ENCODE measurements around the gene HSD17B8.
"Not testable (repeated sequence)": the region's sequence is repeated elsewhere in the genome, so short reads cannot be mapped to it uniquely, and the experiment has no call there.

HSD17B8 gene

GRCh38 chr6:33207552-33208090 lies 3.2 kb downstream of the HSD17B8 start:
- DNase-seq (ENCODE audit: low spot score), result peak; percentile 11

DNA sequence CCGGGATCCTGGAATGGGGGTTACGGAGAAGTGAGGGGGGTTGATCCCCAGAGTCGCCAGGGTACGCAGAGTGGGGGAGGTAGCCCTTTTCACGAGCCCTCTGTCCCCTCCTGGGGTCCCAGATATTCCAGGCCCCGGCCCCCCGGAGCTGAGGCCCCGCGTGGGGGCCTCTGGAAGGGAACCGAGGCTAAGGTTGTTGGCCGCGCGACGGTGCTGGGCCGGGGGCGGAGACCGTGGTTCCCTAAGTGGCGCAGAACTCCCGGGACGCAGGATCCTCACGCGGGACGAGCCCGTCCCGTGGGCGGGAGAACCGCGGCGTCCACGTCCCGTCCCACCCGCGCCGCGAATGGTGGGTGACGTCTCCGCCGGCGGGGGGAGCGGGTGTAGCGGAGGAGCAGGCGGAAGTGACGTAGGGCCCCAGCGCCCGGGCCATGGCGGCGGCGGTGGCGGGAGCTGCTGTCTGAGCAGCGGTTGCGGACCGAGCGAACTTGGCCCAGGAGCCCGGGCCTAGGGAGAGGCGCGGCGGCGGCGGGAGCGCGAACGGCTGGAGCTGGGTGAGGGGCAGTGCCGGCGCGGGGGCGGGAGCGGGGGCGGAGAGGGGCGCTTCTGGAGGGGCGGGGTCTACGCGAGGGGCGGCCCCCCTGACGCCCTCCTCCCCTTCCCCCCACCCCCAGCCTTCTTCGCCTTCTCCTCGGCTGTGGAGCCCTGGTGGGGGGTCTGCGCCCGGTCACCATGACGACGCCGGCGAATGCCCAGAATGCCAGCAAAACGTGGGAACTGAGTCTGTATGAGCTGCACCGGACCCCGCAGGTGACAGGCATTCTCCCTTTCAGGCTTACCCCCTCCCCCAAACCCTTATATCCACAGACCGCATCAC lies 3.9 kb downstream of the HSD17B8 start, which contains the start of gene RING1:
TSS of gene RING1 (plus strand) at position 410 of the 877 bp plus-strand sequence. CDS start at position 733, 323 bp downstream.
- DNase-seq (ENCODE audit: low spot score), result peak; percentile 58

- DNase-seq (ENCODE audit: low spot score), result no peak
These were observed 5.4 kb downstream of the HSD17B8 start for GRCh38 chr6:33209856-33210255.

- no peak for DNase-seq (ENCODE audit: low spot score)
These were observed 6.7 kb downstream of the HSD17B8 start for GRCh38 chr6:33211136-33211535.

DNA sequence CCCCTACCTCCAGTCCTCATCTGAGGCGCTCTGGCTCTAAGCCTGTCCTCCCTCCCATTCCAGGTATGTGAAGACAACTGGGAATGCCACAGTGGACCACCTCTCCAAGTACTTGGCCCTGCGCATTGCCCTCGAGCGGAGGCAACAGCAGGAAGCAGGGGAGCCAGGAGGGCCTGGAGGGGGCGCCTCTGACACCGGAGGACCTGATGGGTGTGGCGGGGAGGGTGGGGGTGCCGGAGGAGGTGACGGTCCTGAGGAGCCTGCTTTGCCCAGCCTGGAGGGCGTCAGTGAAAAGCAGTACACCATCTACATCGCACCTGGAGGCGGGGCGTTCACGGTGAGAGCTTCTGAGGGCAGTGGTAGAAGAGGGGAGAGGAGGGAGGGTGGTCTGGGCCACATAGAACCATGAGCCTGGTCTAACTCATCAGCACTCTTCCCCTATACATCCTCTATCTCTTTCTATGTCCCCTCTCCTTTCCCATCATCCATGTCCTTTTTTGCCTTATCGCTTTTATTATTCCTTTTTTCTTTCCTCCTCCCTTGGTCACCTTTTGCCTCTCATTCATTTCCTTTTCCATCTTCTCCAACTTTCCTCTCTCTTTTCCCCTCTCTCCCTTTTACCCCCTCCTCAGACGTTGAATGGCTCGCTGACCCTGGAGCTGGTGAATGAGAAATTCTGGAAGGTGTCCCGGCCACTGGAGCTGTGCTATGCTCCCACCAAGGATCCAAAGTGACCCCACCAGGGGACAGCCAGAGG lies 7.4 kb downstream of the HSD17B8 start:
- DNase-seq (ENCODE audit: low spot score), result no peak

- DNase-seq (ENCODE audit: low spot score), result no peak
These were observed 8.4 kb downstream of the HSD17B8 start for GRCh38 chr6:33212857-33213165.

DNA sequence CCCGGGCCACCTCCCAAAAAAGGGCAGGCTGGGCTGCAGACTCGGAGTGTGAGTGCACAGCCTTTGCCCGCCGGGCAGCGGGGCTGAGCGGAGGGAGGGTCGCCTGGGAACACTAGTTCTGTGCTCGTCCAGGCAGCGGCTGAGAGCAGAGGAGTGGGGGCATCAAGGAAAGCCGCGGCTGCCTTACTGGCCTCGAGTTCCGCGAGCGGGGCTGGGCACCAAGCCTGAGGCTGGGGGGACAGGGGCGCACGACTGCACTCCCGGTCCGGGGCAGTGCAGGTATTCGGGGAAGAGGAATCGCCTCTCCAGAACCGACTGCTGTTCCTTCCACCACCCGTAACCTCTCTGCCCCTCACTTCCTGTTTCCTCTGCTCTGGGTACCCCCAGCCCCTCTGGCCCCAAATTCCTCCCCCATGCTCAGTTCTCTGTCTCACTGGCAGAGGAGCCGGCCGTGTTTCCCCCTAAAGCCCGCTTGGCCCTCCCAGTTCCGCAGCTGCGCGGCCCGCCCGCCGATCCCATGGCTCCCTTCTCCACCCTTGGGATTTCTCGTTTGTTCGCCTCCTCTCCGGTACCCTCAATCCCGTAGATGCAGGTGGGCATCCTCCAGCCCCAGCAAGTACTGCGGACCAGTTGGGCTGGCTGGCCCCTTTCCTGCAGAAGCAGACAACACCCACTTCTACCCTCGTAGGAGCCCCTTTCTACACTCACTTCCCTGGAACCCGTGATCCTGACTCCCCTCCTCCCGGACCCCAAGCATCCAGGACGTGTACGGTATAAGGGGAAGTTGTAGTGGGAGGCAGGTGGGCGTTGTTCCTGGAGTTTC lies 8.9 kb downstream of the HSD17B8 start:
- DNase-seq (ENCODE audit: low spot score), result no peak

GRCh38 chr6:33213989-33214335 lies 9.5 kb downstream of the HSD17B8 start:
- DNase-seq (ENCODE audit: low spot score), result no peak

DNA sequence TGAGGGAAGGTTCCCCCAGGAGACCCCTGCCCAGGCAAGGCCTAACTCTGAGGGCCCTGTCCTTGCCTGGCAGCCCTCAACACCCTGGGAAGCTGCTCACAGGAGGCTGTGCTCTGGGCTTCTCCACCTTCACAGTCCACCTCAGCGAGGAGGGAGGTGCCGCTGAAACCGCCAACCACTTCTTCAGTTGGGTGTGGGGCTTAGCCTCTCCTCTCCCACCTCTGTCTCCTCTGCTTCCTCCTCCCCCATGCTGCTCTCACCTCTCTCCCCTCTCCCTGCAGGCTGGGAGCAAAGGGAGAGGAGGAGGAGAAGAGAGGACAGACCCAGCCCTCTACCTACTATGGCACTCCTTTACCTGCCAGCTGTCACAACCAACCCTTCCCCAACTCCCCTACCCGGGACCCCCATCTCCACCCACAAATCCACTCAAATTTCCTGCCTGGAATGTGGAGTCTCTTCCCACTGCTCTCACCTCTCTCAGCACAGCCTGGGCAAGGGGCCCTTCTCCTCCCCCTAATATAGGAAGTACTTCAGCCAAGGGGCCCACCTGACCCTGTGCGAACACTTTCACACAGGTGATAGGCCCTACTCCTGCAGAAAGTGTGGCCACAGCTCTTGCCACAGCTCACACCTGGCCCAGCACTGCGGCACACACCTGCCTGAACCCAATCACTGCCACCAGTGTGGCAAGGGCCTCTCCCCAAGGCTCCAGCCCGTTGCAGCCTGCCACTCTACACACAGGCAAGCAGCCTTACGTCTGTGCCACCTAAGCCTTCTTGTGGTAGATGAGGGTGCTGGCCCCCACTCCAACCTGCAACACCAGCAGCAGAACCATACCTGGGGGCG lies 11.0 kb downstream of the HSD17B8 start:
- no peak for DNase-seq (ENCODE audit: low spot score)

DNA sequence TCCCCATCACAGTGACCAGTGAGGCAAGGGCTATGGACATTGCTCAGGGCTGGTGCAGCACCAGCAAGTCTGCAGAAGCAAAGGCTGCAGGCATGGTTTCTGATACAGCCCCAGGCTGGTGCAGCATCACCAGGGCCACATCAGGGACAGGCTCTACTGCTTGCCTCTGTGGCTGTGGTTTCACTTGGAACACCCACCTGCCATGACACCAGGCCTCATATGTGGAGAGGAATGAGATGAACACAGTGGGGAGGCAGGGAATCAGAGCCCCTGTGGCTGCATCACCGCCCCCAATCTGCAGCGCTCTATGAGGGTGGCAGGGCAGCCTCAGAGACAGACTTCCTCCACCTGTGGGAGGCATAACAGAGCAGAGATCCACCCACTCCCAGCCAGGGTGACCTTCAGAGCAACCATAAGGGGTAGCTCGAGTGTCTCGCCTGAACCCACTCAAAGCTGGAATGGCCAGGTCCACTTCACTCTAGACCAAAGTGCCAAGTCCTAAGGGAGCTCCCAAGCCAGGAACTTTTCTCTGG lies 11.7 kb downstream of the HSD17B8 start:
- no peak for DNase-seq (ENCODE audit: low spot score)

GRCh38 chr6:33217246-33217645 lies 12.8 kb downstream of the HSD17B8 start:
- DNase-seq (ENCODE audit: low spot score), result no peak

GRCh38 chr6:33217681-33218080 lies 13.2 kb downstream of the HSD17B8 start:
- DNase-seq (ENCODE audit: low spot score), result no peak

DNA sequence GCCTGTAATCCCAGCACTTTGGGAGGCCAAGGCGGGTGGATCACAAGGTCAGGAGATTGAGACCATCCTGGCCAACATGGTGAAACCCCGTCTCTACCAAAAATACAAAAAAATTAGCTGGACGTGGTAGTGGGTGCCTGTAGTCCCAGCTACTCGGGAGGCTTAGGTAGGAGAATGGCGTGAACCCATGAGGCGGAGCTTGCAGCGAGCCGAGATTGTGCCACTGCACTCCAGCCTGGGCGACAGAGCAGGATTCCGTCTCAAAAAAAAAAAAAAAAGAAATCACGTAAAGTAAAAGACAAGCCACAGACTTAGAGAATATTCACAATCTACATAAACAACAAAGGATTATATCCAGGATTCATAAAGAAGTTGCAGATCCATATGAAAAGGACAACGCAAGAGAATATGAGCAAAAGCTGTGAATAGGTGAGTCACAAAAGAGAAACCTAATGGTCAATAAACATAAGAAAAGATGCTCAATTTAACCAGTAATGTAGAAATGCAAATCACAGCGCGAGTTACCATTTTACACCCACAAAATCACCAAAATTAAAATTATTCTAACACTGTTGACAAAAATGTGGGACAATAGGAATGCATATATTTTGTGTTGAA lies 22.2 kb downstream of the HSD17B8 start:
- DNase-seq (ENCODE audit: low spot score), result not testable (repeated sequence)

- DNase-seq (ENCODE audit: low spot score), result no peak
These were observed 30.8 kb downstream of the HSD17B8 start for GRCh38 chr6:33235221-33235634.

GRCh38 chr6:33236328-33236727 lies 31.9 kb downstream of the HSD17B8 start:
- no peak for DNase-seq (ENCODE audit: low spot score)

DNA sequence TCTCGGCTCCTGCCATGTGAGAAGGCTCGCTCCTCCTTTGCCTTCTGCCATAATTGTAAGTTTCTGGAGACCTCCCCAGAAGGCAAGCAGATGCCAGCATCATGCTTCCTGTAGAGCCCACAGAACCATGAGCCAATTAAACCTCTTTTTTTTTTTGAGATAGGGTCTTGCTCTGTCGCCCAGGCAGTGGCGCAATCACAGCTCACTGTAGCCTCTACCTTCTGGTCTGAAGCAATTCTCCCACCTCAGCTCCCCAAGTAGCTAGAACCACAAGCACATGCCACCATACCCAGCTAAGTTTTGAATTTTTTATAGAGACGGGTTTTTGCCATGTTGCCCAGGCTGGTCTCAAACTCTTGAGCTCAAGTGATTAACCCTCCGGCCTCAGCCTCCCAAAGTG lies 32.4 kb downstream of the HSD17B8 start:
- DNase-seq (ENCODE audit: low spot score), result no peak

DNA sequence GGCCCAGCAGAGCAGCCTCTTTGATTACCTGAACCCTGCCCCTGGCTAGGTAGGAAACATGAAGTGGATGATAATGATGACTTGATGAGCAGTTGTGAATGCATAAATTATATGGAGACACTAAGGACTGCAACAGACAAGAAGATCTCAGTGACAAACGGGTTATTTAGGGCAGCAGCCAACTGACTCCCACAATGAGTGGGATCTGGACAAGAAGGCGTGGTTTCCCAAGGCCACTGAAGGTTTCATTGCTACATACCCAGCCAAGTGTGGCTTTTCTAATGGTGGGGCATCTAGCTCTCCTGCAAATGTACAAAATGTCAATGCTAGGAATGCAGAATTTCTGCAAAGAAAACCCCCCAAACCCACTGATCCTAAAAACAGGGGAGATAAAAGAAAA lies 33.3 kb downstream of the HSD17B8 start:
- DNase-seq (ENCODE audit: low spot score), result no peak

GRCh38 chr6:33241968-33242367 lies 37.5 kb downstream of the HSD17B8 start:
- DNase-seq (ENCODE audit: low spot score), result no peak

DNA sequence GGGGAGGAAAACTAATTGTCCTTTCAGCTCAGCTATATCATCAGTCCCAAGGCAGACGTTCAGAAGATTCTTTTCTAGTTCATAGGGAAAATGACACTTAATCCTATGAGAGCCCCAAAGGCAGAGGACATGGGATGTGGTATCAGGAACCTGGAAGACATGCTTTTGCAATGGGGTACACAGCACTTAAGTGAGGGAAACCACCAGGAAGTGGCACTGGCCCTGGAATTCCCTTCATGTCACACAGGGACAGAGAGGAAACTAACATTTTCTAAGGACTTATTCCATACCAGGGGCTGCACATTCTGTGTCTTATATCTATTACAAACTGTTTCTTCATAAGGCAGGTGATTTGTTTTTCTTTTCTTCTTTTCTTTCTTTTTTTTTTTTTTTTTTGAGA lies 39.0 kb downstream of the HSD17B8 start:
- DNase-seq (ENCODE audit: low spot score), result no peak

- peak; percentile 70 for DNase-seq (ENCODE audit: low spot score)
These were observed 43.7 kb downstream of the HSD17B8 start for GRCh38 chr6:33247977-33248642.
